ENCODE measurements around the gene NUP205. TPM values are rescaled to one million over a fixed set of nuclear protein-coding genes. Genes with fewer than 3 reads are reported as not detected.
A peak's percentile ranks its signal among the peaks of the same experiment; 100 is the strongest.

Gene NUP205
- total and polyA plus RNA-seq, 2 of the 13 experiments (the other 11 are each of a cell fraction or from before 2014, with no cell fraction given): 46.2 to 87.2 TPM

DNA sequence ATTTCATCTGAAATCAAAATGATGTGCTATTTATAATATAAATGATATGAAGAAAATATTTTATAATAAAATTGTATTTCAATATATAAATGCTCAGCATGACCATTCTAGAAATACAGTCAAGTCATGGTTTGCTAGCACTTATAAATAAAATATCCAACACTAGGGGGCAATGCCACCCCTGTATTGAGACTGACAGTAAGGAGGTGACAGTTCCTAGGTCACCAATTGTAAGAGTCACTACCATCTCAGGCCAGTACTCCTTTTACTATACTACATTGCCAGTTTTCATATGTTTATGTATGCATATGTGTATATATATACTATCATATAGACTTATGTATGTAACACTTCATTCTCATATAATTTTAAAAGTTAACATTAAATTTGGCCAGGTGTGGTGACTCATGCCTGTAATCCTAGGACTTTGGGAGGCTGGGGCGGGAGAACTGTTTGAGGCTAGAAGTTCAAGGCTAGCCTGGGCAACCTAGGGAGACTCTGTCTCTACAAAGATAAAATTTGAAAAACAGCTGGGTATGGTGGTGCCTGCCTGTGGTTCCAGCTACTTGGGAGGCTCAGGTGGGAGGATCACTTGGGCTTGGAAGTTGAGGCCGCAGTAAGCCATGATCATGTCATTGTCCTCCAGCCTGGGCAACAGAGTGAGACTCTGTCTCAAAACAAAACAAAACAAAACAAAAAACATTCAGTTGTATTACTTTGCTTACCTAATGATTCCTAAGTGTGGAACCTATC, 45.4 kb upstream of the NUP205 start (continued):
- TF ChIP-seq BCL6 (CRISPR knock-in tag; IDR thresholded peaks at IDR 0.05) (no peak), ZMYM3 (CRISPR knock-in tag; IDR thresholded peaks at IDR 0.05) (0 out of 2 replicates have a peak, but pooled peaks have one; percentile 48), ZNF547 (CRISPR knock-in tag; IDR thresholded peaks at IDR 0.05) (no peak), EHMT2 (IDR thresholded peaks at IDR 0.05; ENCODE audit: borderline replicate concordance, low read depth, low read length) (0 out of 2 replicates have a peak, but pooled peaks have one; percentile 8), EZH2 (conservative IDR thresholded peaks at IDR 0.05; ENCODE audit: low read depth, low read length) (no peak), ZNF781 (CRISPR knock-in tag; IDR thresholded peaks at IDR 0.05; ENCODE audit: borderline replicate concordance, not compliant biosample characterization) (no peak), TEAD2 (CRISPR knock-in tag; IDR thresholded peaks at IDR 0.05) (no peak), ZNF563 (CRISPR knock-in tag; IDR thresholded peaks at IDR 0.05) (no peak), ZFP36L1 (CRISPR knock-in tag; IDR thresholded peaks at IDR 0.05) (no peak), ZNF124 (CRISPR knock-in tag; IDR thresholded peaks at IDR 0.05) (no peak), PRPF4 (IDR thresholded peaks at IDR 0.05; ENCODE audit: low read depth, low read length, poor library complexity, severe bottlenecking) (no peak), GATAD2A (CRISPR knock-in tag; IDR thresholded peaks at IDR 0.05) (peak; percentile 35; the same call in 1 of the 2 replicates), GABPA (IDR thresholded peaks at IDR 0.05; ENCODE audit: low read depth, low read length) (no peak), GABPA (CRISPR knock-in tag; IDR thresholded peaks at IDR 0.05; ENCODE audit: low read depth) (no peak), ZNF572 (CRISPR knock-in tag; IDR thresholded peaks at IDR 0.05) (no peak), ZFAT (CRISPR knock-in tag; conservative IDR thresholded peaks at IDR 0.05) (no peak), THAP9 (CRISPR knock-in tag; IDR thresholded peaks at IDR 0.05; ENCODE audit: borderline replicate concordance) (no peak), TAF1 (CRISPR knock-in tag; IDR thresholded peaks at IDR 0.05) (no peak), ATAD3A (CRISPR knock-in tag; IDR thresholded peaks at IDR 0.05) (no peak), ZNF75D (CRISPR knock-in tag; IDR thresholded peaks at IDR 0.05; ENCODE audit: borderline replicate concordance) (no peak), ZNF557 (CRISPR knock-in tag; IDR thresholded peaks at IDR 0.05) (no peak), DRAP1 (CRISPR knock-in tag; IDR thresholded peaks at IDR 0.05) (no peak)
- TF ChIP-seq, protein P1, sequence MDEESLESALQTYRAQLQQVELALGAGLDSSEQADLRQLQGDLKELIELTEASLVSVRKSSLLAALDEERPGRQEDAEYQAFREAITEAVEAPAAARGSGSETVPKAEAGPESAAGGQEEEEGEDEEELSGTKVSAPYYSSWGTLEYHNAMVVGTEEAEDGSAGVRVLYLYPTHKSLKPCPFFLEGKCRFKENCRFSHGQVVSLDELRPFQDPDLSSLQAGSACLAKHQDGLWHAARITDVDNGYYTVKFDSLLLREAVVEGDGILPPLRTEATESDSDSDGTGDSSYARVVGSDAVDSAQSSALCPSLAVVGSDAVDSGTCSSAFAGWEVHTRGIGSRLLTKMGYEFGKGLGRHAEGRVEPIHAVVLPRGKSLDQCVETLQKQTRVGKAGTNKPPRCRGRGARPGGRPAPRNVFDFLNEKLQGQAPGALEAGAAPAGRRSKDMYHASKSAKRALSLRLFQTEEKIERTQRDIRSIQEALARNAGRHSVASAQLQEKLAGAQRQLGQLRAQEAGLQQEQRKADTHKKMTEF (CRISPR knock-in tag; IDR thresholded peaks at IDR 0.05): no peak
- TF ChIP-seq, protein P2, sequence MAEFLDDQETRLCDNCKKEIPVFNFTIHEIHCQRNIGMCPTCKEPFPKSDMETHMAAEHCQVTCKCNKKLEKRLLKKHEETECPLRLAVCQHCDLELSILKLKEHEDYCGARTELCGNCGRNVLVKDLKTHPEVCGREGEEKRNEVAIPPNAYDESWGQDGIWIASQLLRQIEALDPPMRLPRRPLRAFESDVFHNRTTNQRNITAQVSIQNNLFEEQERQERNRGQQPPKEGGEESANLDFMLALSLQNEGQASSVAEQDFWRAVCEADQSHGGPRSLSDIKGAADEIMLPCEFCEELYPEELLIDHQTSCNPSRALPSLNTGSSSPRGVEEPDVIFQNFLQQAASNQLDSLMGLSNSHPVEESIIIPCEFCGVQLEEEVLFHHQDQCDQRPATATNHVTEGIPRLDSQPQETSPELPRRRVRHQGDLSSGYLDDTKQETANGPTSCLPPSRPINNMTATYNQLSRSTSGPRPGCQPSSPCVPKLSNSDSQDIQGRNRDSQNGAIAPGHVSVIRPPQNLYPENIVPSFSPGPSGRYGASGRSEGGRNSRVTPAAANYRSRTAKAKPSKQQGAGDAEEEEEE (CRISPR knock-in tag; IDR thresholded peaks at IDR 0.05; ENCODE audit: borderline replicate concordance): no peak

Data from HepG2 (cell line).